NCI-H2029 (cell line): ENCODE measurements around the gene ETFA.
"Not testable (repeated sequence)": the region's sequence is repeated elsewhere in the genome, so short reads cannot be mapped to it uniquely, and the experiment has no call there.

ENCODE experiments used
- DNase-seq: peaks from one replicate; lab custom pipeline; 2025; lab: John Stamatoyannopoulos, UW

ETFA gene

GRCh38 chr15:76270876-76271275, 40.4 kb downstream of the ETFA start:
- no peak for DNase-seq

DNA sequence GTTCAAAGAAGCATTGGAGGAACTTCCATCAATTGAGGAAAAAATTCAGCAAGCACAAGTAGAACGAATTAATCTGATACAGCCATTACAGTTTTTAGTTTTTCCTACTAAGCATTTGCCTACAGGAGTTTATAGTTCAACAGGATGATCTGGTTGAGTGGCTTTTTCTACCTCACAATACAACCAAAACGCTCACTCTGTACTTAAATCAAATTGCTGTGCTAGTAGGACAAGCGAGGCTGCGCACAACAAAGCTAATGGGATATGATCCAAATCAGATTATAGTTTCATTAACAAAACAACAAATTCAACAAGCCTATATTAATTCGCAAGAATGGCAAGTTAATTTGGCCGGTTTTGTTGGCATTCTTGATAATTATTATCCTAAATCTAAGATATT, 44.2 kb downstream of the ETFA start:
- DNase-seq: no peak

DNA sequence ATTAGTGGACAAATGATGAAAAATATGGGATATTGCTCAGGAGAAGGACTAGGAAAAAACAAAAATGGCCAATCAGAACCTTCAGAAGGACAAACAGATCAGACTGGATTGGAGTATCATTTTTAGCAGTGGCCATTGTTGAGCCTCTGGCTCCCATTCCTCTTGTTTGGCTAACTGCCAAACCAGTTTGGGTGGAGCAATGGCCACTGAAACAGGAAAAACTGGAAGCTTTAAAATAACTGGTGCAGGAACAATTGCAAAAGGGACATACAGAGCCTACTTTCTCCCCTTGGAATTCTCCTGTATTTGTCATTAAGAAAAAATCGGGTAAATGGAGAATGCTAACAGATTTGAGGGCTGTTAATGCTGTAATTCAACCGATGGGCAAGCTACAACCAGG, 45.5 kb downstream of the ETFA start:
- DNase-seq: not testable (repeated sequence)

DNA sequence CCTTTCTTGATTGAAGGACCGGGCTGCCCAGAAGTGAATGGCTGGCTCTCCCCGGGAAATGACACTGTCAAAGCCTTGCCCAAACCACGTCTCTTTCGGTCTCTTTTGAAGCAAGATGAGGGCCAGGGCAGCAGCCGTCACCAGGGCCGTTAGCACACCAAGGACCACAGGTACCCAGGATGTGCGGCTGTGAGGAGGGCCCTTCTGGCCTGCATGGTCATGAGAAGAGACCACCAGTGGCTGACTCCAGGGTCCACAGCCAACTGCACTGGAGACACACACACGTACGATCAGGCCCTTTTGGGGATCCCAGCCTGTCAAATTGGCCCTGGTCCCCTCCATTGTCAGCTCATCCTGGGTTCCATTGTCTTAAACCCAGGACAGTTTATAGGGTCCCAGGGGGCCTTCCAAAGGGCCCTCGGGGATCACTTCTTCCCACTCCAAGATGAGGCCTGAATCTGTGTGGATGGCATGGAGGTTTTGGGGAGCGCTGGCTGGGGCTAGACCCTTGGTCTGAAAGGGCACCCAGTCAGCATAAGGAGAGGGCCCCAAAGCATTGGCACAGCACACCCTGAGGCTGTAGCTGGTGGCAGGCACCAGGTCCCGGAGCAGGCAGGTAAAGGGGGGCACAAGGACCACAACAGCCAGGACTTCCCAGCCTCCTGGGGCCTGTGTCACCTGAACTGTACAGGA, 50.9 kb downstream of the ETFA start:
- DNase-seq: no peak

GRCh38 chr15:76259392-76259791, 51.9 kb downstream of the ETFA start:
- no peak for DNase-seq

DNA sequence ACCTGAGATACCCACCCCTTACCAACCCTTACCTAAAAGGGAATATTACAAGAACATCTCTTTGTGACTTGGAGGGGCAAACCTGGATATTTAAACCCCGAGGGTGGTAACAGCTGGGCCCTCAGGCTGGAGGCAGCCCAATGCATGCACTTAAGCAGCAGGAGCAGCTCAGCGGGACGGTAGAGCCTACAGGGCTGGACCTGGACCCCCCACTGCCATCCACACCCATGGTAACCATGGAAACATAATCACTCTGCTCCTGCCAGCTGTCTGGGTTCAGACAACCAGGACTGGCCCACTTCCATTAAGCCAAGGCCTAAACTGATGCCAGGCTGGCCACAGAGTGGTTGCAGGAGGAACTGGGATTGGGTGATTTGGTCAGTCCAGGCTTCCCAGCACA, 52.8 kb downstream of the ETFA start:
- DNase-seq: no peak

GRCh38 chr15:76253691-76254473, 57.4 kb downstream of the ETFA start:
- no peak for DNase-seq

GRCh38 chr15:76252249-76252648, 59.0 kb downstream of the ETFA start:
- no peak for DNase-seq

DNA sequence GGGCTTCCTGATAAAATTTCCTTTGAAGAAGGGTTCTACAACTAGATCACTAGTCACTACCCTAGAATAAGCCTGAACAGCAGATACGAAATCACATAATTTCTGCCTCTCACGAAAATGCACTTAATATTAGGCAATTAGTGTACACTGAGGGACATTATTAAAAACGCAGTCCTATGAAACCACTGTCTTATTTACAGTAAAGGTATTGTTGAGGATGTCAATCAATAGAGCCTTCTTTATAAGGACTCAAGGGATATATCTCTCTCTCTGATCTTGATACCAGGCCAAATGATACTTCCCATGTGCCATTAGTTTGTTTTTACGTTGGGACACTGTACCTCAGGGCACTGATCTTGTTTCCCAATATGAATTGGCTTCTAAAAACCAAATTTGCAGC, 59.6 kb downstream of the ETFA start:
- DNase-seq: no peak

DNA sequence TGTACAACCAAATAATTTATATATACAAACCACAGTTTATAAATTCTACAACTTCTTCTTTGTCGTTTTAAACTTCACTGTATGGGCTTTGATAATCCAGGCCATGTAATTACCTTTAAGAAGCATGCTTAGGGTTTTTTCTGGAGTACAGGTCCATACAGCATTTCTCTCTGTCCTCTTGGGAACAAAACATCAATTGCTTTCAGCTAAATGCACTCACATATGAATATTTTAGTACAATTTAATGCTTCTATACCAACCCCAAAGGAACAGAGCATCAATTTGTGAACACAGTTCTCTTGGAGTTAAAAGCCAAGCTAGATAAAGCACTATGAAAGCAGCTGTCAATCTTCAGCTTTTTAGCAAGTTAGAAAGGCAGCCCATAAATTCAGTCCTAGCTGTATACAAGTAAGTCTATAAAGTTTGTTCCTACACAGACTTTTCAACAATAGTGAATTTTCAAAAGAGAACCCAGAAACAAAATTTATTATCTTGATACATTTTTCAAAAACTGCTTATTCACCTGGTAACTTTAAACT, 66.1 kb downstream of the ETFA start:
- no peak for DNase-seq

DNA sequence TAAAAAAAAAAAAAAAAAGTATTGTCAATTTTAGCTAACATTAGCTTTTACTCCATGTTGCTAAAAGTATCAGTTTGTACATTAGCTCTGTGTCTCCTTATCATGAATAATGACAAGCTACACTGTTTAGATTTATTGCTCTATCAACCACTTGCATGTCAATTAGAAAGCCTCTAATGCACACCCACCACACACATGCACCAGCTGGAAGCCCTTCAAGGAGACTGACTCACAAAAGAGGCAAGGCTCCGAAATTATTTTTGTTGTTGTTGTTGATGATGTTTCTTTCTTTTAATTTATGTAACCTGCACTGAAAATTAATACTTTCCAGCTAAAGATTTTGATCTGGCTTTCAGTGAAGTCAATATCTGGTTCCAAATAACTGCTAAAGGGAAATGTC, 71.5 kb downstream of the ETFA start:
- no peak for DNase-seq

GRCh38 chr15:76236350-76236749, 74.9 kb downstream of the ETFA start:
- no peak for DNase-seq

DNA sequence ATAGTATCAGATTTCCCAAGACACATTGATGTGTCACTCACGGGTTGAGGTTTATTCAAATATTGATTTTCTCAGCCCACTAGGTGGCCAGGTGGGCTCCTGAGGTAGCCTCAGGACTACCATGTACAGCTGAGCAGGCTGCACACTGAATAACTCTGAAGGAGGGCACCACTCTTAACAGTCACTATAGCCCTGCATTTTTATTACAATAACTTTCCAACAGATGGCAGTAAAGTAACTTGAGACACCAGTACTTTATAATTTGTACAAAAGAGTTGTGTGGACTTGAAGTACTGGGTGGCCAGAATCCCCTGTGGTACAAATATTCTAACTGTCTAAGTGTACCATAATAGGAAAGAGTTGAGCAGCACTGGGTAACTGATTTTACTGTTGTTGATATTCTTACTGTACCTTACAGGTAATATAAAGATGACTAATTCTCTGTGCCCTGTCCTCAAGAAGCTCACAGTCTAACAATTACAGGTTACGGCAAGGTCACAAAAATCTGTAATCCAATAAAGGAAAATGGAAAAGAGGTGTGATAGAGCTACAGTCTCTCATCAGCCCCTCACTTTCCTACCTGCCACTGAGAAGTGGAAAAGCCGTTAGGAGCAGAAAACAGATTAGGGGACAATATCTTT, 76.0 kb downstream of the ETFA start:
- no peak for DNase-seq

DNA sequence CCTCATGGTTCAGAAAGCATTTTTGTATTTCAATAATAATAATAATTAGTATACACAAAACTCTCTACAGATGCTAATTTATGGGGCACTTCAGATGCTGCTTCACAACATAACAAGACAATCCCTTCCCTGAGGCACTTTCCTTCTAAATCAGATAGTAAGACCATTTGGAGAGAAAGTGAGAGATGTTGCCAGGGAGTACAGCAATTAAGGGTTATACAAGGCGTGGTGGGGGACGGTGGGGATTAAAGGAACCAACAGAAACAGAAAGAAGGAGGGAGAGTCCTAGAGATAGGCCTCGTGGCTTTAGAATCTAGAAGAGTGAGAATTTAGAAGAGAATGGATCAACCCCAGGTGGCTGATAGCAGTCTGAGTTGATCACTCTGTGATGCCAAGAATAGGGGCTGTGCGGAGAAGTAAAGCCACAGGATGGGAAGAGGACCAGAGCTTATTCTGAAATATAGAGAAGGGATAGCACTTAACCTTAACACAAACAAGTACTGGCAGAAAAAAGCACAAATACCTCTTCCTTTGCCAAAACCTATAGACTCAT, 76.9 kb downstream of the ETFA start:
- no peak for DNase-seq

GRCh38 chr15:76233921-76234320, 77.3 kb downstream of the ETFA start:
- no peak for DNase-seq

DNA sequence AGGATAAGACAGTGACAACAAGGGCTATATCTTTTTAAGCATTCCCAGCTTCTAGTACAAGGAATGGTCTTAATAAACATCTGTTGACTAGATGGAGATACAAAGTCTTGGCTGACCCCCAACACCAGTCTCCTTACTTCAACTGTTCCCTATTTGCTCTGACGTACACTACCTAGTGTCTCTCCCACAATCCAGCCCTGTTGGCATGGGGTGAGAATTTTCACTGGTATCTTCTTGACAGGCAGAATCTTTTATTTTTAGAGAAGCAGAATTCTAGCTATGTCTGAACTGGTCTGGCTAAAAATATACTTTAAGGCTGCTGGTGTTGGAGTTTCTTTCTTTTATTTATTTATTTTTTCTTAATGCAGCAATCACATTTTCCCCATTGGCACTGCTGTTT, 82.0 kb downstream of the ETFA start:
- DNase-seq: no peak

GRCh38 chr15:76223521-76223920, 87.7 kb downstream of the ETFA start:
- no peak for DNase-seq

DNA sequence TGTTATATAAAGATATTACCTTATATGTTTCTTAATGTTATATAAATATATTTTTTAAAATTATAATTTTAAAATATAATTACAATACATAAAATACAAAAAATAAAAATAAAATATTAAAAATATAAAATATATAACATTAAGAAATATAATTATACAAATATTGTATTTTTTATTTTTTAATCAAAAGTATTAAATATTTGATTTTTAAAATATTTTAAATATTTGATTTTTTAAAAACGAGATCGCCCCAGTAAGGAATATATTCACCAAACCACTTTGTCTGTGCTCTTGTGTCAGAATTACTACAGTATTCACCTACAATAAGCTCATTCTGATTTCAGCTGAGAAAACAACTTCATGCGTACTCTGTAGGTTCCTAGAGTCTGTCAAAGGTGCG, 89.1 kb downstream of the ETFA start:
- DNase-seq: no peak

- no peak for DNase-seq
Measured at GRCh38 chr15:76221085-76221767, 90.0 kb downstream of the ETFA start.

GRCh38 chr15:76217882-76218217, 93.4 kb downstream of the ETFA start:
- no peak for DNase-seq

DNA sequence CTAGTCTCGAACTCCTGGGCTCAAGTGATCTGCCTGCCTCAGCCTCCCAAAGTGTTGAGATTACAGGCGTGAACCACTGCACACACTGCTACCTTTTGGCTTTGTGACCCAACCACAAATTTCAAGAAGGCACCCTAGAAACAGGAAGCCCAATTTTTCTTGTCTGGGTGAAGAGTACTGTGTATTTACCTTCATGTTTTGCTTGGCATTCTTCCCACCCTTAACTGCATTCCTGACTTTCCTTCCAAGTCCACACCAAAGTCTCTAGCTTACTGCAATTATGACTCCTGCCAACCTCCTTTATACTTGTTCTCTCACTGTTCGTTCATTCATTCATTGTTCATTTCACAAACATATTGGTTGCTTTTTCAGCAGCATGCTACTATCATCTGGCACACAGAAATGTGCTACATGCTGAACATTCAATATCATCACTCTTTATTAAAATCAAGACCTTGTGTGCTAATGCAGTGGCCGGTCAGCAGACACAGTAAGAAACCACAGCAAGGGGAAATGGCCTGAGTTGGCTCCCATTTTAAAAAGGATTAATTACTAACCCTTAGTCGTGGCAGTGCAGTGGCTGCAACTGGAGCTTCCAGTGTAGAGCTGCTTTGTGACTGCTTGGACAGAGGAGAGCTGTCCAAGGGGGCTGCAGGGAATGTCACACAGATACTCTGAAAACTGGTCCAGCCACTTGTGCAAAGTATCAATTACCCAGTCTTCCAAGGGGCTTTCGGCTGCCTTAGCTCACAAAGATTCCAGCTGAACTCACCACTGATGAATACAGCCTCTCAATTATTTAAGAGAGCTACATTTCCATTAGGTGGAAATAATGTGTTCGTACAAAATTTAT, 94.0 kb downstream of the ETFA start:
- DNase-seq: peak; percentile 6
